HEK293T (cell line): ENCODE measurements around the gene BSPRY.
"Not testable (repeated sequence)": the region's sequence is repeated elsewhere in the genome, so short reads cannot be mapped to it uniquely, and the experiment has no call there.

ENCODE experiments used
- ARNT ChIP-seq: fragments of 450-650 bp; IDR thresholded peaks from 2 replicates; pipeline ENCODE4 v1.6.1; 2017; ENCODE audit warnings: mild to moderate bottlenecking
- BHLHE40 ChIP-seq: fragments of 450-650 bp; IDR thresholded peaks from 2 replicates; pipeline ENCODE4 v1.6.1; 2016; ENCODE audit warnings: mild to moderate bottlenecking, moderate library complexity, borderline replicate concordance
- FOXA1 ChIP-seq: fragments of 450-650 bp; IDR thresholded peaks from 2 replicates; pipeline ENCODE4 v1.6.1; 2016; ENCODE audit warnings: mild to moderate bottlenecking
- SUZ12 ChIP-seq: fragments of 450-650 bp; IDR thresholded peaks from 2 replicates; pipeline ENCODE4 v1.6.1; 2016; ENCODE audit warnings: mild to moderate bottlenecking
- TARDBP ChIP-seq: fragments of 450-650 bp; IDR thresholded peaks from 2 replicates; pipeline ENCODE4 v1.6.1; 2016

- not testable (repeated sequence) for TF ChIP-seq ARNT, TARDBP, BHLHE40, FOXA1, SUZ12
These were observed 32.1 kb downstream of the BSPRY start for GRCh38 chr9:113381441-113381840.
